OCI-LY7 (cell line): Measurements from ENCODE around the gene CHRNG.

Experiments
- CTCF ChIP-seq: fragments of 200-600 bp; sonication (generic); conservative IDR thresholded peaks from 2 replicates; pipeline ENCODE4 v1.5.1; 2014; ENCODE audit warnings: mild to moderate bottlenecking, antibody characterized with exemption, low read length, moderate library complexity, mixed read lengths
- EZH2phosphoT487 ChIP-seq: fragments of 200-600 bp; sonication (generic); IDR thresholded peaks from 2 replicates; pipeline ENCODE4 v1.6.1; 2018; ENCODE audit warnings: low read depth, borderline replicate concordance, mild to moderate bottlenecking, mixed run types, antibody characterized with exemption, low read length, moderate library complexity, mixed read lengths

GRCh38 chr2:232525199-232525598, 14.3 kb upstream of the CHRNG start:
- TF ChIP-seq CTCF: no peak
- no peak for TF ChIP-seq EZH2phosphoT487
